HG03565 (cell line): ENCODE data around the gene PDPR.
A peak's percentile ranks its signal among the peaks of the same experiment; 100 is the strongest.
"Not testable (repeated sequence)": the region's sequence is repeated elsewhere in the genome, so short reads cannot be mapped to it uniquely, and the experiment has no call there.

ENCODE experiments used
- ATAC-seq: cut with Tn5 transposase; IDR thresholded peaks from one replicate; pipeline ENCODE4 v1.9.1; 2021; ENCODE audit warnings: mild to moderate bottlenecking, moderate library complexity; ENCODE audit not compliant: unreplicated experiment

The PDPR gene

DNA sequence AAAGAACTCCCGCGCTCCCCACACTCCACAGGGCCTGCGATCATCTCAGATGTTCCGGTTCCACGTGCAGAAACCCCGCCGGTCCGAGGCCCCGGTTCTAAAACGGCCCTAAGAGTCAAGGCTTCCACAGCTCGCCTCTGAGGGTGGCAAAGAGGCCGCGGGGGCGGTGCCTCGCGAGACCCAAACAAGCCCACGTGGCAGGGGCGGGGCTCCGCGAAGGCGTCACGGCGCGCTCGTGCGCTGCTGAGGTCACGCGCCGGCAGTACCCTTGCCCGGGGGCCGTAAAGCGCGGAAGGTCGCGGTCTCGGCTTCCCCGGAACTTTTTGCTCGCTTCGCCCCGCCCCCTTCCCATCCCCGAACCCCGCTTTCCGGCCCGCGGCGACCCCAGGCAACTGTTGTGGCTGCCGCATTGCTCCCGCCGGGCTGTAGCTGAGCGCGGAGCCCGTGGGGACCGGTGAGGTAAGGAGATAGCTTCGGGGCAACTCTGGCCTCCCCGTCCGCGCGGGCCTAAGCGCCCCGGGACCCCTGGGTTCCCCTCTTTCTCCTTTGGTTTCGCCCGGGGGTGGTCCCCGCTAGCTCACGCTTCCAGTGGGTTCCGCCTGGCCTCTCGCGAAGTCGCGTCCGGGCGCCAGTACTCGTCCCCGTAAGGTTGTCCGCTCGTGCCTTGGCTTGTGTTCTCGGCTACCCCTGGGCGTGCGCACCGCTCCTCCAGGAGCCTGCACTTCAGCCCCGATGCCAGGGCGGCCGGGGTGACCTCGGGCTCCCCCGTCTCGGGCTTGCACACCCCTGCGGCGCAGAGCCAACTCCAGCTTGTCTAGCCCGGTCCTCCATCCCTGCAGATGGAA lies at the start of gene PDPR:
TSS of gene PDPR (plus strand) at position 351 of the 845 bp plus-strand sequence. CDS start 6,161 bp downstream, outside the sequence.
- ATAC-seq: peak; percentile 88

DNA sequence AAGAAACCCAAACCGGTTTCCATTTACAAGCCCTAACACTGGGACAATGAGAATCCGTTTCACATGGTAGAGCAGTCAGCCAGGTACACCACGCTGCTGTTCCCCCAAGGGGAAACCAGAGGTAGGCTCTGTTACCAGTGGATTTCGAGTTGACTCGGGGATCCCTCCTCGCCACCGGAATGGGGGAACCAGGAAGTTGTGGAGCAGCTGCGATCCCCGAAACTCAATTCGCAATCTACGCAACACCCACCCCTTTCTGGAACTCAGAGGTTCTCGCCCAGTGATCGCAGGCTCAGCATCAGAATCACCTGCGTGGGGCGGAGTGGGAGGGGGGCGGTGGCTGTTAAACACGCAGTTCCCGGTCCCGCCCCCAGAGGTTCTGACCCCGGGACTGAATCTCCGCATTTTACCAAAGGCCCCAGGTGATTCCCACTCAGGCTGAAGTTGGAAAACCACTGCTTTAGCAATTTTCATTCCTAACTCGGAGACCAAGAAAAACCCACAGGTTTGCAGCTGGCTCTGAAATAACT lies 49.2 kb upstream of the PDPR start:
- not testable (repeated sequence) for ATAC-seq

DNA sequence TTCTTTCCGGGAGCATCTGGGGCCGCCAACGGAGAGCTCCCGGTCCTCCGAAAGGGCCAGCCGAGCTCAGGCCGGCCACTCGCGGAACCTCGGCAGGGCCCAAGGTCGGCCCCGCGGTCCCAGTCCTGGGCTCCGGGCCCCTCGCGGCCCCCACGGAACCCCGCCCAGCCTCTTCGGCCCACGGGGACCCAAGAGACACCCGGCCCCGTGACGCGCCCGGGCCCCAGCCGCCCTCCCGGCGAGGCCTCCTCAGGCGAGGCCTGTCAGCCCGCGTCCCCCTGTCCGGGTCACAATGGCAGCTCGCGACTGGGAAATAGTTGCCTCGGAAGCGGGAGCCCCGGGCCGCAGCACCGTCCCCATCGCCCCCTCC lies 48.8 kb upstream of the PDPR start:
- ATAC-seq: peak; percentile 9

DNA sequence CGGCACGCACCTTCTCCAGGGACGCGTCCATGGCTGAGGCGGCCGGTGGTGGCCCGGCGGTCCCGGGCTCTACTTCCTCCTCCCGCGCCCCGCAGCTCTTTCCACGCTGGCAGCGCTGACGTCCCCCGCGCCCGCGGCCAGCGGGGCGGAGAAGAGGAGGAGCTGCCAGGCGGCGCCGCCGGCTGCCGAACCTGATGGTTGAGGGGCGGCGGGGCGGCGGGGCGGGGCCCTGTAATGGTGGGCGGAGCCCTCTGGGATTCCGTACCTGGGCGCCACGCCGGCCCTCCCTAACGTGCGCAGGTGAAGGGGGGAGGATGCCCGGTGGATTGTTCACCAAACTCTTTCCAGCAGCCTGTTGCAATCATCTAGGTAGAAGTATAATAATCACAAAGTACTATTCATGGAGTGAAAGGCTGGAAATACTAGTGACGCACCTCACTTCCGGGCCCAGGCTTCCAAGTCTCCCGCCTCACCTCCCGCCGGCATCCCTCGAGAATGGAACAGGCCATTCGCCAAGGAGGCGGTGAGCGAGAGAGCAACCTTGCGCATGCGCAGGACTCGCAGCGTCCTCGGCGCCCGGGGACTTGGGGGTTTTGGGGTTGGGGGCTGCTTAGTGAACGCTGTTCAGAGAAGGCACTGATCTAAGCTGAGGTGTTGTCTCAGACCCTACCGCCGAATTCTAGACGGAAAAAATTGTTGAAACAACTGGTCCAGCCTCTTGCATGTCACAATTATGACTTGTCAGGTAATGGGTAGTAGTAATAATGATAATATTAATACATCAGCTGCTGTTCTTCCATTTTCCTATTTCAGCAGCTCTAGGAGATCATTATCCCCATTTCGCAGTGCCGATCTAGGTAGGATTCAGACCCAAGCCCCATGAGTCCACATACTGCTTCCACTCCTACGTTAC lies 48.1 kb upstream of the PDPR start:
- peak; percentile 82 for ATAC-seq

DNA sequence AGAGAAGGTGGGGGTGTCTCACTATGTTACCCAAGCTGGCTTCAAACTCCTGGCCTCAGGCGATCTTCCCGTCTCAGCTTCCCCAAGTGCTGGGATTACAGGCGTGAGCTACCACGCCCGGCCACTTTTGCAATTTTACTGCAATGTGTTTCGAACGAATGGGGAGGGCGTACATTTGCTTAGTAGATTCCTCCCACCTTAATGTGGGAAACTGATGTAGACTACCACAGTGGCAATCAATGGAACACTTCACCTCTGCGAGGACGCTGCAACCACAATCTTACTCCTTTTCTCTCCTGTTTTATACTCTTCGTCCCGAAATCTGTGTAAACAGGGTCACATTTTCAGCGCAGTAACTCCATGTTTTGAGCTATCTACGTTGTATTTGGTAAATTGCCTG lies 47.4 kb upstream of the PDPR start:
- not testable (repeated sequence) for ATAC-seq

DNA sequence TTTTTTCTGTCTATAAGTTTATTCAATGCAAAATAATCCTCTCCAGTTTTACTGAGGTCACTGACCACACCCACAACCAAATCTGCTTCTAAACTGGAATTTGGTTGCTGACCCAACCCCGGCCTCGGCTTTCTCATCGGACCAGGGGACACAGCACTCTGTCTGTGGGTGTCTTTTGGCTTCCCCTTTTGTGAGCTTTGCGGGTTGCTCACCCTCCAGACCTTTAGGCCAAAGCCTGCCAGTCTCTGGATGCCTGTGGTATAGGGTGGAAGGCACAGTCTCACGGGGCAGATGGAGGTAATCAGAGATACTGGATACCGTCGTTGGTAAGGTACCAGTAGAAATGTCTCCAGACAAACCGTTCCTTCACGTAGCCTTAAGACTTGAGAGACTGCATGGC lies 35.1 kb upstream of the PDPR start:
- ATAC-seq: not testable (repeated sequence)

DNA sequence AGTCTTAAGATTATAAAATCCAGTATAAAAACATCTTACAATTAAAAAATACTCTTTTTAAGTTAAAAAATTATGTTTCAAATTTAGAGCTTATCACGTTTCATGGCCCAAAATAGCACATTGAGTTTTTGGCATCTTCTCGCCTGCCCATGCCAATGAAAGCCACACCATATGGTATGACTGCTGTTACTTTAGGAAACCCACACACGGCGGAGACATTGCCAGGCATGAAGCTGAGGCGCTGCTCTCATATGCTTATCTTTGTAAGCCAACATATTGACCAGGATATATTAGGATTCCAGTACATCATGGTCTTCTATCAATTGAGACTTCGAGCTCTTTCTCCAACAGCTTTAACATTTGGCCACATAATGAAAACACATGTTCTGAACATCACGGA lies 32.9 kb upstream of the PDPR start:
- ATAC-seq: not testable (repeated sequence)

DNA sequence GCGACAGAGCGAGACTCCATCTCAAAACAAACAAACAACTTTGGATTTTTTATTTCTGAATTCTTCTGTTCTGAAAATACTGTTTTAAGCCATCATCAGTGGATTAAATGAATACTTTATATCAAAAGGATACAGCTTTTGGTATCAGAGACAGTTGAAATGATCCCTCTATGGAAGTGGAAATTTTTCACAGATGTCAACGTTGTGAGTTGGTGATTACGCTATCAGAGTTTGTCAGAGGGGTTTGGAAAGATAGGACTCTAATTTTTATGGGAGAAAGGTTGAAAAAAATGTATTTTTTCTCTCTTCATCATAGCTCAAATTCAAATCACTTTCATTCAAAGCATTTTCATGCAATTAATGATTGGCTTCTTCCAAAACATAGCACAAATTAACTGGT lies 30.2 kb upstream of the PDPR start:
- not testable (repeated sequence) for ATAC-seq

DNA sequence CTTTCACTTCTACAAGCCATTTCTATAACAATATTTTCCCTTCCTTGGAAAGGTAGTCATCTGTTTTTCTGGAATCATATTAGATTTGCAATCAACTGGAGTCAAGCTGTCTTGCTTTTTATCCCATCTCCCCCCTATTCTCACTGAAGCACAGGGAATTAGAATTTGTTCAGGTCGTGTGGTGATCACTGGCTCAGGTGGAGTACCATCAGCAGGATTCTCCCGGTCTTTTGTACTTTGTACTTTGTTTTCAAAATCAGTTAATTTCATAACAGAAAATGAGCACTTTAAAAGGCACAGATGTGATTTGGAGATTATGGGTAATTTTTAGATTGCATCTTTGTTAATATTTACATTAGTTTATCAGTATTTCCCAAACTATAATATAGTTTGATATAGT lies 26.0 kb upstream of the PDPR start:
- ATAC-seq: not testable (repeated sequence)

DNA sequence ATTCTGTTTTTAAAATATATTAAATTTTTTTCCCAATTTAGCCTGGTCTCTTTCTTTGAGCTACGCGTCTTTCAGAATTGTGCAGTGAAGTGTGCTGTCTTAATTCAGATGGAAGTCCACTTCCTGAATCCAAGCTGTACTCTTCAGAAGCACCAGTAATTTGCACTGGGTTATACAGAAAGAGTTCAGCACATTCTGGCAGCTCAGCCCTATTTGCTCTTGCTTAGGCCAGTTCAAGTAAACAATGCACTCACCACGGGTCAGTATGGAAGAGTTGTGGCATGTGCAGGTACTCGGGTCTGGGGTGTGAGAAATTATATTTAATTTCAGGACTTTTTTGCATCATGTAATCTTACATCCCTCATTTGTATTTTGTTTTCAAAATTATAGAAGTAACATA lies 25.3 kb upstream of the PDPR start:
- not testable (repeated sequence) for ATAC-seq

DNA sequence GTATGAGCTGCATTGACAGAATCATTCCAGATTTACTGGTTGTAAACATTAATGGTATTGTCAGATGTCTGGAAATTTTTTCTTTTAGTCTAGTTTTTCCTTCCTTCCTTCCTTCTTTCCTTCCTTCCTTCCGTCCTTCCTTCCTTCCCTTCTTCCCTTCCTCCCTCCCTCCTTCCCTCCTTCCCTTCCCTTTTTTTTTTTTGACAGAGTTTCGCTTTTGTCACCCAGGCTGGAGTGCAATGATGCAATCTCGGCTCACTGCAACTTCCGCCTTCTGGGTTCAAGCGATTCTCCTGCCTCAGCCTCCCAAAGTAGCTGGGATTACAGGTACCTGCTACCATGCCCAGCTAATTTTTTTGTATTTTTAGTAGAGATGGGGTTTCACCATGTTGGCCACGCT lies 24.8 kb upstream of the PDPR start:
- not testable (repeated sequence) for ATAC-seq

DNA sequence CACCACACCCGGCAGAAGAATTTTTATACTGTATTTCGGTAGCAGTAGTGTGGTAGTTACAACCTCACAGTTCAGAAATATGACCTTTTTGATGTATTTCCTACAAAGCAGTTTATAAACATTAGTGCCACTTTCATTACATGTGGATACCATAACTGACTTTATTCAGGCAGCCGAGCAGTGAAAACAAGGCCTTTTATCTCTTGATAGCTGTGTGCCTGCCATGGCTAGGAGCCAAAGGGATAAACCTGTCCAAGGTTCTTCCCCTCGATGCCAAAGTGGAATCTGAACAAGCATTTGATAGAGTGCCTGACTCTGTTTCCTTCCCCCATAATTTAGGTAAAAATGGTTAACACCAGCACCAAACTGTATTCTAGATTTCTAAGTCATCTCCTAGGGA lies 23.0 kb upstream of the PDPR start:
- ATAC-seq: not testable (repeated sequence)

DNA sequence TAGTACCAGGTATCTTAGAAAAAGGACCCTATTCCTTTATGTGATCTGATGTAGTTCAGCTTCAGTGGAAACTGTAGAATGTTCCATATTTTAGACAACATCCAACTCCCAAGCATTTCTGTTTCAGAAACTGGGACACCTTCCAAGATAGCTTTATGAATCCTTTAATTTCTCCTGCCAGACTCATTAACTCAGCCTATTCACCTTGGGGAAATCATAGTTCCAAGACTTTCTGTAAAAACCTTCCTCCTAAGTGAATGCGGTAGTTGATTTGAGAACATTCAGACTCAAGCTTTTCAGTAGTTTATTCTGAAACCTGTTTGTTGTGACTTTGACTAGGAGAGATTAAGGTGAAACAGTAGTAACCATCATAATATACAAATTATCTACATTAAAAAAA lies 20.0 kb upstream of the PDPR start:
- not testable (repeated sequence) for ATAC-seq

DNA sequence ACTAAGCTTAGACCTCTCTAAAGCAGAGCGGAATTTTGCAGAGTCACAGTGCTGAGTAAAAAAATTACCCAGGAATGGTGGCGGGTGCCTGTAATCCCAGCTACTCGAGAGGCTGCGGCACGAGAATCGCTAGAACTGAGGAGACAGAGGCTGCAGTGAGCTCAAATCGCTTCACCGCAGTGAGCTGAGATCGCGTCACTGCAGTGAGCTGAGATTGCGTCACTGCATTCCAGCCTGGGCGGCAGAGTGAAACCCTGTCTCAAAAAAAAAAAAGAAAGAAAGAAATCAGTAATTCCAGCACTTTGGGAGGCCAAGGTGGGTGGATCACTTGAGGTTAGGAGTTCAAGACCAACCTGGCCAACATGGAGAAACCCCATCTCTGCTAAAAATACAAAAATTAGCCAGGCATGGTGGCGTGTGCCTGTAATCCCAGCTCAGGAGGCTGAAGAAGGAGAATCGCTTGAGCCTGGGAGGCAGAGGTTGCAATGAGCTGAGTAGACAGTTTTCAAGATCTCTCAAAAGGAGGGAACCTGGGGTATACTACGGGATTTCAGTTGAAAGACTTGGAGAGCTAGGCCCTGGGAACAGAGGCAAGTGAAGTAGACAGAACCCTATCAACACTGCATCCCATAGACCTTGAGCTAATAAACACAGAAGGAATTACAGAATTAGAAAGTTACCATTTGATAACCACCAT lies 4.4 kb upstream of the PDPR start:
- not testable (repeated sequence) for ATAC-seq

DNA sequence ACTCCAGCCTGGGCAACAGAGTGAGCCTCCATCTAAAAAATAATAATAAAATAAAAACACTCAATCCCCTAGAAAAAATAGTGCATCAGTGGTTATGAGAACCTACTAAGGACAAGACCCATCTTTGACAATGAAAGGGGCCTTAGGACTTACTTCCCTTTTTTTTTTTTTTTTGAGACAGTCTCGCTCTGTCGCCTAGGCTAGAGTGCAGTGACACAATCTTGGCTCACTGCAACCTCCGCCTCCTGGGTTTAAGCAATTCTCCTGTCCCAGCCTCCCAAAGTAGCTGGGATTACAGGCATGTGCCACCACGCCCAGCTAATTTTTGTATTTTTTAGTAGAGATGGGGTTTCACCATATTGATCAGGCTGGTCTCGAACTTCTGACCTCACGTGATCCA lies 2.0 kb upstream of the PDPR start:
- ATAC-seq: not testable (repeated sequence)

DNA sequence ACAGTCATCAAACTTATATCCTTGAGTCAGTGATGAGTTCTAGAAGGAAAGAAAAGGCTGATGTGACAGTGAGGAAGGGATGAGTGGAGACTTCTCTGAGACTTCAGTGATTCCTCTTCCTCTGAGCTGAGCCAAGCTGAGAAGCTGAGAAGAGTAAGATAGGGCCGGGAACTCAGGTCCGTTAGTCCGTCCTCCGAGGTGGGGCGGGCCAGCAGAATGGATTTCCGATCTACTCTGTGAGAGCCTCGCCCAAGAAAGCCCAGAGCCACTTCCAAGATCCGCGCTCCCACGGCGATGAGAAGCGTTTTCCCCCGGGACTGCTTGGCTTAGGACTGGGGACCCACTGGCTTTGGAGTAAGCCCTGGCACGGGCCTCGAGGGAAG lies 542 bp upstream of the PDPR start:
- peak; percentile 5 for ATAC-seq

DNA sequence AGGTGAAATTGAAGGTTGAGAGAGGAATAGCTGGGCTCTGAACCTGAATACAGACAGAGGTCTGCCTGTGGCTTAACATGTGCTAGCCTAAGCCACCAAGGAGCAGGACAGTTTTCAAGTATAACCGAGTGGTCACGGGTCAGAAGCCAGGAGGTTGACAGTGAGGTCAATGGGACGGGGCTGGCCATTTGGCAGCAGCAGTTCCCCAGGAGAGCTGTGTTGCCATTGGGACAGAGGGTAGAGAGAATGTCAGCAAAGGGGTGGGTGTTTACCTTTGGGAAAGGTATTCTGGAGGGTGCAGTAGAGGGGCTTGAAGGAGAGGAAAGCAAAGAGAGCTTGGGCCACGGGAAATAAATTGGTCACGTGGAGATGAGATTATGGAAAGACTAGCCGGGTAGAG lies 4.2 kb downstream of the PDPR start:
- ATAC-seq: not testable (repeated sequence)

DNA sequence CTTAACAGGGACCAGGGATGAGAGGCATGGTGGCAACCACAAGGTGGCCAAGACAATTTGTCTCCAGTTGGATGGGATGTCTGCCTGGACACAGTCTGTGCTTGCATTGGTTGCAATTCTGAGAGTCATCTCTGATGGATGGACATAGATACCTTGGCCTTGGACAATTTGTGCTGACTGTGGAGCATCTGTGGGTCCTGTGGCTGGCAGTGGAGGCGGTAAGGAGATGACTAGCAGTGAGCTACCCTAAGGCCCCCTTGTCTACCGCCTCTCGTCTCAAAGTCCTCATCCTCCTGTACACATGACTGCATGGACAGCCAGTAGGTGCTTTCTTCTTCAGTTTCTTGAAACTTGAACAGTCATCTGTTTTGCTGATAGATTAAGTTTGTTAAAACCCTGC lies 4.6 kb downstream of the PDPR start:
- not testable (repeated sequence) for ATAC-seq

DNA sequence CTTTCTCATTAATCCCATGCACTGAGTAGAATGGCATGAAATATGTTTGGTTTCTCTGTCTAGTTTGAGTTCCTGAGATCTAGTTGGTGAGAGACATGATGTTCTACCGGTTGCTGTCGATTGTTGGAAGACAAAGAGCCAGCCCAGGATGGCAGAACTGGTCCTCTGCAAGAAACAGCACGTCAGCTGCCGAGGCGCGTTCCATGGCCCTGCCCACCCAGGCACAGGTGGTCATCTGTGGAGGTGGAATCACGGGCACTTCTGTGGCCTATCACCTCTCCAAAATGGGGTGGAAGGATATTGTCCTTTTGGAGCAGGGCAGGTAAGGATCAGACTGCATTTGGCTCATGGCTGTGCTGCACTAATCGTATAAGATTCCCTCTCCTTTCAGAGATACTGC lies 6.3 kb downstream of the PDPR start:
- not testable (repeated sequence) for ATAC-seq

DNA sequence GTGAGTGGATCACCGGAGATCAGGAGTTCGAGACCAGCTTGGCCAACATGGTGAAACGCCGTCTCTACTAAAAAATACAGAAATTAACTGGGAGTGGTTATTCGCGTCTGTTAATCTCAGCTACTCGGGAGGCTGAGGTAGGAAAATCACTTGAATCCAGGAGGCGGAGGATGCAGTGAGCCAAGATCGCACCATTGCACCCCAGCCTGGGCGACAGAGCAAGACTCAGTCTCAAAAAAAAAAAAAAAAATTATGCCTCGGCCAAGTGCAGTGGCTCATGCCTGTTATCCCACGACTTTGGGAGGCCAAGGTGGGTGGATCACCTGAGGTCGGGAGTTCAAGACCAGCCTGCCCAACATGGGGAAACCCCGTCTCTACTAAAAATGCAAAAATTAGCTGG lies 9.7 kb downstream of the PDPR start:
- not testable (repeated sequence) for ATAC-seq

DNA sequence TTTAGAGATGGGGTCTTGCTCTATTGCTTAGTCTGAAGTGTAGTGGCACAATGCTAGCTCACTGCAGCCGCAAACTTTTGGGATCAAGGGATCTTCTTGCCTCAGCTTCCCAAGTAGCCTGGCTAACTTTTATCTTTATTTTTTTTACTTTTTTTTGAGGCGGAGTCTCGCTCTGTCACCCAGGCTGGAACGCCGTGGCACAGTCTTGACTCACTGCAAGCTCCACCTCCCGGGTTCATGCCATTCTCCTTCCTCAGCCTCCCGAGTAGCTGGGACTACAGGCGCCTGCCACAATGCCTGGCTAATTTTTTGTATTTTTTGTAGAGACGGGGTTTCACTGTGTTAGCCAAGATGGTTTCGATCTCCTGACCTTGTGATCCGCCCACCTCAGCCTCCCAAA lies 12.1 kb downstream of the PDPR start:
- not testable (repeated sequence) for ATAC-seq
